Measurements from ENCODE around the gene AP1G1. TPM values are rescaled to one million over a fixed set of nuclear protein-coding genes. Genes with fewer than 3 reads are reported as not detected.

AP1G1 gene
- polyA plus RNA-seq, 3 donors, result 6.7 to 43.8 (median 10.7) TPM

DNA sequence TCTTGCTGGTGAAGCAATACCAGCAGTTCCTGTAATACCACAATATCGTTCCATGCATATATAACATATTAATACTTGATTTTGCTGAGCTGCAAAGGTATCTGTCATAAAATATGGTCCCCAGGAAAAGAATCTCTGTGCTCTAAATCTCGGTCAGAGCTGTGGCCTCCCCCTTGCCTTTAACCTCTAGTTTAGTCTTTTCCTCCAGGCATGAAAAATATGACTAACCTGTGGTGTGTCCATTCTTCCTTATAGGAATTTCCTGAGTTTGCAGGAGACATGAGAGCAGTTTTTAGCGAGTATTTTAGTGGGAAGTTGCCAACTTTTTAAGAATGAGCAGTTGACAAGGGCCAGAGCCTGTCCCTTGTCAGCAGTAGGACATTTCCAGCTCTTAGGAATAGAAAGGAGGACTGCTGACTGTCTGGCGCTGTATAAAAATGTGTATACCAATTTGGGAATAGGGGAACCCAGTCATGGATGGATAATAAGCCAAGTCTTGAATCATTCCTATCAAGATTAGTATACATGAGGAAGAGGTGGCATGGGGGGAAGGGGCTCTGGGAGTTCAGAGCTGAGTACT, 45.8 kb upstream of the AP1G1 start:
- Histone ChIP-seq H4K20me1 (ENCODE audit: insufficient read depth, low read length) (peaks cover 65% of the 10 kb centered on the region), H3K9me3 (replicated peaks in 1 of 2; ENCODE audit: control insufficient read depth in 1 of 2, insufficient read depth in 1 of 2, low read length in 2 of 2) (no peaks in the 10 kb centered on the region), H3K27ac (ENCODE audit: low read depth in 1 of 2, low read length in 2 of 2) (no peak overlapping the region), H2AFZ (ENCODE audit: insufficient read depth, low read depth, low read length, poor library complexity, severe bottlenecking) (no peak overlapping the region), H3K36me3 (replicated peaks in 1 of 2; ENCODE audit: control insufficient read depth in 1 of 2, insufficient read depth in 2 of 2, low read length in 2 of 2) (peaks cover 66 to 99% of the 10 kb centered on the region in 2 donors), H3K27me3 (ENCODE audit: control insufficient read depth in 2 of 2, insufficient read depth in 2 of 2, low read length in 2 of 2) (no peaks in the 10 kb centered on the region), H3K4me3 (replicated peaks in 1 of 3; ENCODE audit: low read depth in 2 of 3, low read length in 3 of 3) (no peak overlapping the region), H3K4me1 (ENCODE audit: control insufficient read depth in 1 of 2, insufficient read depth in 2 of 2, low read length in 2 of 2) (no peaks in the 10 kb centered on the region), H3K79me2 (ENCODE audit: insufficient read depth, low read length) (peaks cover 24% of the 10 kb centered on the region), H3K9ac (ENCODE audit: insufficient read depth, low read length, poor library complexity, severe bottlenecking) (no peak overlapping the region), H3K4me2 (replicated peaks; ENCODE audit: extremely low read depth, low read length, poor library complexity, severe bottlenecking) (no peak overlapping the region)
- no peaks in the 10 kb centered on the region for H3K9me3 Mint-ChIP-seq
- H3K36me3 Mint-ChIP-seq, result peaks cover 66 to 78% of the 10 kb centered on the region in 2 donors
- intact Hi-C loops (cut with micrococcal nuclease), result no loop called here
- H3K27me3 Mint-ChIP-seq (ENCODE audit: low read depth in 3 of 3), result no peaks in the 10 kb centered on the region
- TF ChIP-seq, protein P1, sequence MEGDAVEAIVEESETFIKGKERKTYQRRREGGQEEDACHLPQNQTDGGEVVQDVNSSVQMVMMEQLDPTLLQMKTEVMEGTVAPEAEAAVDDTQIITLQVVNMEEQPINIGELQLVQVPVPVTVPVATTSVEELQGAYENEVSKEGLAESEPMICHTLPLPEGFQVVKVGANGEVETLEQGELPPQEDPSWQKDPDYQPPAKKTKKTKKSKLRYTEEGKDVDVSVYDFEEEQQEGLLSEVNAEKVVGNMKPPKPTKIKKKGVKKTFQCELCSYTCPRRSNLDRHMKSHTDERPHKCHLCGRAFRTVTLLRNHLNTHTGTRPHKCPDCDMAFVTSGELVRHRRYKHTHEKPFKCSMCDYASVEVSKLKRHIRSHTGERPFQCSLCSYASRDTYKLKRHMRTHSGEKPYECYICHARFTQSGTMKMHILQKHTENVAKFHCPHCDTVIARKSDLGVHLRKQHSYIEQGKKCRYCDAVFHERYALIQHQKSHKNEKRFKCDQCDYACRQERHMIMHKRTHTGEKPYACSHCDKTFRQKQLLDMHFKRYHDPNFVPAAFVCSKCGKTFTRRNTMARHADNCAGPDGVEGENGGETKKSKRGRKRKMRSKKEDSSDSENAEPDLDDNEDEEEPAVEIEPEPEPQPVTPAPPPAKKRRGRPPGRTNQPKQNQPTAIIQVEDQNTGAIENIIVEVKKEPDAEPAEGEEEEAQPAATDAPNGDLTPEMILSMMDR (IDR thresholded peaks at IDR 0.05), result no peak
- peaks cover 9% of the 10 kb centered on the region for H3K4me1 Mint-ChIP-seq
- WGBS (ENCODE audit: insufficient coverage), result 100% methylated on average over 2 of the region's 4 CpGs
- H3K4me3 Mint-ChIP-seq, result no peak overlapping the region
- no peak overlapping the region for H3K27ac Mint-ChIP-seq
- no peak for DNase-seq

GRCh38 chr16:71853413-71853812, 44.8 kb upstream of the AP1G1 start:
- no peak overlapping the region for H3K9ac ChIP-seq (ENCODE audit: insufficient read depth, low read length, poor library complexity, severe bottlenecking)
- no peak overlapping the region for H3K4me3 ChIP-seq (replicated peaks in 1 of 3; ENCODE audit: low read depth in 2 of 3, low read length in 3 of 3)
- Mint-ChIP-seq H3K27me3 (ENCODE audit: low read depth in 3 of 3) (no peaks in the 10 kb centered on the region), H3K4me3 (no peak overlapping the region), H3K4me1 (peaks cover 9% of the 10 kb centered on the region), H3K9me3 (no peaks in the 10 kb centered on the region), H3K27ac (peak overlapping the region in 1 of 7 donors; percentile 80), H3K36me3 (peaks cover 63 to 78% of the 10 kb centered on the region in 2 donors)
- H2AFZ ChIP-seq (ENCODE audit: insufficient read depth, low read depth, low read length, poor library complexity, severe bottlenecking), result no peak overlapping the region
- no peaks in the 10 kb centered on the region for H3K4me1 ChIP-seq (ENCODE audit: control insufficient read depth in 1 of 2, insufficient read depth in 2 of 2, low read length in 2 of 2)
- H3K79me2 ChIP-seq (ENCODE audit: insufficient read depth, low read length), result peaks cover 24% of the 10 kb centered on the region
- H3K27me3 ChIP-seq (ENCODE audit: control insufficient read depth in 2 of 2, insufficient read depth in 2 of 2, low read length in 2 of 2), result no peaks in the 10 kb centered on the region
- peaks cover 65% of the 10 kb centered on the region for H4K20me1 ChIP-seq (ENCODE audit: insufficient read depth, low read length)
- WGBS (ENCODE audit: insufficient coverage), result 100% methylated on average over 1 of the region's 4 CpGs
- H3K9me3 ChIP-seq (replicated peaks in 1 of 2; ENCODE audit: control insufficient read depth in 1 of 2, insufficient read depth in 1 of 2, low read length in 2 of 2), result no peaks in the 10 kb centered on the region
- peaks cover 68 to 99% of the 10 kb centered on the region in 2 donors for H3K36me3 ChIP-seq (replicated peaks in 1 of 2; ENCODE audit: control insufficient read depth in 1 of 2, insufficient read depth in 2 of 2, low read length in 2 of 2)
- TF ChIP-seq, protein P1 (IDR thresholded peaks at IDR 0.05), result no peak
- intact Hi-C loops (cut with micrococcal nuclease), result no loop called here
- no peak overlapping the region for H3K27ac ChIP-seq (ENCODE audit: low read depth in 1 of 2, low read length in 2 of 2)
- DNase-seq, result no peak
- no peak overlapping the region for H3K4me2 ChIP-seq (replicated peaks; ENCODE audit: extremely low read depth, low read length, poor library complexity, severe bottlenecking)
